ENCODE data around the gene TRPM3.

TRPM3 gene

DNA sequence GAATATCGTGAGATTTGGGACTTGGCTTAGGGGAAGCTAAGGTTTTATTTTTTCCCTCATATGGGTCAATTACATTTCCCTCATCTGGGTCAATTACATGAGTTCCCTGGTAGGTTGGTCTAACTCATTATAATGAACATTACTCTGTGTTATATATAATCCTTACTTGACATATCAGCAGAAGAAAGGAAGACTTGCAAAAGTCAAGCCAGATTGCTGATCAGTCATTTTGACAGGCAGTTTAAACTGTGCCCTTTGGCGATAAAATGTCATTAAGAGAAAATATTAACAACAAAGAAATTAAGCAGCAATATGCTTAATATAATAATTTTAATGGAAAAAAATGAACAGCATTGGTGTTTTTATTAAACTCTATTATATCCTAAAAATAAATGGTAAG is 23.1 kb upstream of the TRPM3 start:
- no peak for TF ChIP-seq YY1 (IDR thresholded peaks at IDR 0.05; ENCODE audit: insufficient read depth, insufficient read length)
- no peak for TF ChIP-seq SUZ12 (IDR thresholded peaks at IDR 0.05; ENCODE audit: extremely low read depth, insufficient read depth, insufficient read length)
- TF ChIP-seq ZNF274 (IDR thresholded peaks at IDR 0.05; ENCODE audit: low read depth, low read length), result no peak
- Histone ChIP-seq H3K4me3 (ENCODE audit: insufficient read length, low read depth) (no peak overlapping the region), H3K9ac (ENCODE audit: insufficient read length, low read depth) (no peak overlapping the region), H3K9me3 (ENCODE audit: insufficient read depth, low read length) (peaks cover 8% of the 10 kb centered on the region; the same call in 1 of the 2 replicates), H3K36me3 (ENCODE audit: insufficient read depth, insufficient read length, low read length) (no peaks in the 10 kb centered on the region), H3K27me3 (ENCODE audit: insufficient read depth, insufficient read length) (no peaks in the 10 kb centered on the region), H3K4me1 (ENCODE audit: insufficient read depth, insufficient read length) (no peaks in the 10 kb centered on the region)
- no peak for DNase-seq (ENCODE audit: low read depth, low spot score)

- peaks cover 3% of the 10 kb centered on the region for H3K4me1 ChIP-seq (ENCODE audit: insufficient read depth, insufficient read length)
- H3K9me3 ChIP-seq (ENCODE audit: insufficient read depth, low read length), result no peaks in the 10 kb centered on the region
- TF ChIP-seq ZNF274 (IDR thresholded peaks at IDR 0.05; ENCODE audit: low read depth, low read length) (no peak), SUZ12 (IDR thresholded peaks at IDR 0.05; ENCODE audit: extremely low read depth, insufficient read depth, insufficient read length) (no peak), YY1 (IDR thresholded peaks at IDR 0.05; ENCODE audit: insufficient read depth, insufficient read length) (no peak)
- H3K9ac ChIP-seq (ENCODE audit: insufficient read length, low read depth), result no peak overlapping the region
- H3K36me3 ChIP-seq (ENCODE audit: insufficient read depth, insufficient read length, low read length), result no peaks in the 10 kb centered on the region
- no peaks in the 10 kb centered on the region for H3K27me3 ChIP-seq (ENCODE audit: insufficient read depth, insufficient read length)
- no peak overlapping the region for H3K4me3 ChIP-seq (ENCODE audit: insufficient read length, low read depth)
- no peak for DNase-seq (ENCODE audit: low read depth, low spot score)
Measured at GRCh38 chr9:71136696-71137095, 15.3 kb upstream of the TRPM3 start.

GRCh38 chr9:71131145-71131544 is 9.7 kb upstream of the TRPM3 start:
- Histone ChIP-seq H3K36me3 (ENCODE audit: insufficient read depth, insufficient read length, low read length) (no peaks in the 10 kb centered on the region), H3K9me3 (ENCODE audit: insufficient read depth, low read length) (peaks cover 7% of the 10 kb centered on the region; the same call in 1 of the 2 replicates), H3K4me3 (ENCODE audit: insufficient read length, low read depth) (no peak overlapping the region), H3K9ac (ENCODE audit: insufficient read length, low read depth) (no peak overlapping the region), H3K4me1 (ENCODE audit: insufficient read depth, insufficient read length) (no peaks in the 10 kb centered on the region), H3K27me3 (ENCODE audit: insufficient read depth, insufficient read length) (no peaks in the 10 kb centered on the region)
- TF ChIP-seq YY1 (IDR thresholded peaks at IDR 0.05; ENCODE audit: insufficient read depth, insufficient read length) (no peak), ZNF274 (IDR thresholded peaks at IDR 0.05; ENCODE audit: low read depth, low read length) (no peak), SUZ12 (IDR thresholded peaks at IDR 0.05; ENCODE audit: extremely low read depth, insufficient read depth, insufficient read length) (no peak)
- DNase-seq (ENCODE audit: low read depth, low spot score), result no peak

- no peak overlapping the region for H3K4me3 ChIP-seq (ENCODE audit: insufficient read length, low read depth)
- H3K9ac ChIP-seq (ENCODE audit: insufficient read length, low read depth), result no peak overlapping the region
- H3K4me1 ChIP-seq (ENCODE audit: insufficient read depth, insufficient read length), result no peaks in the 10 kb centered on the region
- peaks cover 9% of the 10 kb centered on the region; the same call in 1 of the 2 replicates for H3K9me3 ChIP-seq (ENCODE audit: insufficient read depth, low read length)
- TF ChIP-seq YY1 (IDR thresholded peaks at IDR 0.05; ENCODE audit: insufficient read depth, insufficient read length) (no peak), ZNF274 (IDR thresholded peaks at IDR 0.05; ENCODE audit: low read depth, low read length) (no peak), SUZ12 (IDR thresholded peaks at IDR 0.05; ENCODE audit: extremely low read depth, insufficient read depth, insufficient read length) (no peak)
- no peaks in the 10 kb centered on the region for H3K36me3 ChIP-seq (ENCODE audit: insufficient read depth, insufficient read length, low read length)
- DNase-seq (ENCODE audit: low read depth, low spot score), result no peak
- no peaks in the 10 kb centered on the region for H3K27me3 ChIP-seq (ENCODE audit: insufficient read depth, insufficient read length)
Measured at GRCh38 chr9:71130521-71130920, 9.1 kb upstream of the TRPM3 start.

GRCh38 chr9:71128796-71129195 is 7.4 kb upstream of the TRPM3 start:
- no peak overlapping the region for H3K9ac ChIP-seq (ENCODE audit: insufficient read length, low read depth)
- no peaks in the 10 kb centered on the region for H3K4me1 ChIP-seq (ENCODE audit: insufficient read depth, insufficient read length)
- H3K27me3 ChIP-seq (ENCODE audit: insufficient read depth, insufficient read length), result no peaks in the 10 kb centered on the region

GRCh38 chr9:71127301-71127700 is 5.9 kb upstream of the TRPM3 start:
- H3K4me3 ChIP-seq (ENCODE audit: insufficient read length, low read depth), result no peak overlapping the region
- no peak for TF ChIP-seq YY1 (IDR thresholded peaks at IDR 0.05; ENCODE audit: insufficient read depth, insufficient read length)
- TF ChIP-seq SUZ12 (IDR thresholded peaks at IDR 0.05; ENCODE audit: extremely low read depth, insufficient read depth, insufficient read length), result no peak
- TF ChIP-seq ZNF274 (IDR thresholded peaks at IDR 0.05; ENCODE audit: low read depth, low read length), result no peak
- H3K27me3 ChIP-seq (ENCODE audit: insufficient read depth, insufficient read length), result no peaks in the 10 kb centered on the region
- no peak overlapping the region for H3K9ac ChIP-seq (ENCODE audit: insufficient read length, low read depth)
- H3K4me1 ChIP-seq (ENCODE audit: insufficient read depth, insufficient read length), result peaks cover 3% of the 10 kb centered on the region
- H3K36me3 ChIP-seq (ENCODE audit: insufficient read depth, insufficient read length, low read length), result no peaks in the 10 kb centered on the region
- H3K9me3 ChIP-seq (ENCODE audit: insufficient read depth, low read length), result peaks cover 9% of the 10 kb centered on the region; the same call in 1 of the 2 replicates
- no peak for DNase-seq (ENCODE audit: low read depth, low spot score)

More at GRCh38 chr9:71128796-71129195, 7.4 kb upstream of the TRPM3 start:
- DNase-seq (ENCODE audit: low read depth, low spot score), result no peak
- no peak for TF ChIP-seq ZNF274 (IDR thresholded peaks at IDR 0.05; ENCODE audit: low read depth, low read length)
- no peak for TF ChIP-seq SUZ12 (IDR thresholded peaks at IDR 0.05; ENCODE audit: extremely low read depth, insufficient read depth, insufficient read length)
- TF ChIP-seq YY1 (IDR thresholded peaks at IDR 0.05; ENCODE audit: insufficient read depth, insufficient read length), result no peak
- peaks cover 9% of the 10 kb centered on the region; the same call in 1 of the 2 replicates for H3K9me3 ChIP-seq (ENCODE audit: insufficient read depth, low read length)
- no peaks in the 10 kb centered on the region for H3K36me3 ChIP-seq (ENCODE audit: insufficient read depth, insufficient read length, low read length)
- H3K4me3 ChIP-seq (ENCODE audit: insufficient read length, low read depth), result no peak overlapping the region

GRCh38 chr9:71122421-71122820 is 1.0 kb upstream of the TRPM3 start:
- Histone ChIP-seq H3K4me3 (ENCODE audit: insufficient read length, low read depth) (no peak overlapping the region), H3K36me3 (ENCODE audit: insufficient read depth, insufficient read length, low read length) (no peaks in the 10 kb centered on the region), H3K9me3 (ENCODE audit: insufficient read depth, low read length) (peaks cover 9% of the 10 kb centered on the region; the same call in 1 of the 2 replicates), H3K27me3 (ENCODE audit: insufficient read depth, insufficient read length) (no peaks in the 10 kb centered on the region), H3K9ac (ENCODE audit: insufficient read length, low read depth) (no peak overlapping the region), H3K4me1 (ENCODE audit: insufficient read depth, insufficient read length) (peaks cover 3% of the 10 kb centered on the region)
- DNase-seq (ENCODE audit: low read depth, low spot score), result no peak
- no peak for TF ChIP-seq ZNF274 (IDR thresholded peaks at IDR 0.05; ENCODE audit: low read depth, low read length)
- TF ChIP-seq SUZ12 (IDR thresholded peaks at IDR 0.05; ENCODE audit: extremely low read depth, insufficient read depth, insufficient read length), result no peak
- no peak for TF ChIP-seq YY1 (IDR thresholded peaks at IDR 0.05; ENCODE audit: insufficient read depth, insufficient read length)

All from NT2/D1 (cell line).